ENCODE results near the gene KIAA1671. TPM values are rescaled to one million over a fixed set of nuclear protein-coding genes. Genes with fewer than 3 reads are reported as not detected.
A peak's percentile ranks its signal among the peaks of the same experiment; 100 is the strongest.

KIAA1671 gene
- total RNA-seq, 4 donors from 2014 or later = 16.2 to 35.0 (median 21.7) TPM

DNA sequence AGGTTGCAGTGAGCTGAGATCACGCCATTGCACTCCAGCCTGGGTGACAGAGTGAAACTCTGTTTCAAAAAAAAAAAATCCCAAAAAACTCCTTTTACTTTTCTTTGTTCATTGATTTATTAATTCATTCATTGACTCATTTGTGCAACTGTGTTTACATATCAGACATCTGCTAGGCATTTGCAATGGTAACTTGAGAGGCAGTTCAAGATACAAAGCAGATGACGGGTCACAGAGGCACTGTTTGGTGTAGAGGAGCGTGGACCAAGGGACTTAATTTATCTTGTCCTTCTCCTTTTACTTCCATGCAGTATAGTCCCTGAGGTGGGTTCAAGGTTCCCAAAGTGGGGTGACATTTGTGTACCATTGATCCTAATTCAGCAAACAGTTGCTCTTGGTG lies 71.4 kb downstream of the KIAA1671 start:
- intact Hi-C loops (cut with DNase I; ENCODE audit: low total_unique reads) = no loop called here
- TF ChIP-seq, protein P1, sequence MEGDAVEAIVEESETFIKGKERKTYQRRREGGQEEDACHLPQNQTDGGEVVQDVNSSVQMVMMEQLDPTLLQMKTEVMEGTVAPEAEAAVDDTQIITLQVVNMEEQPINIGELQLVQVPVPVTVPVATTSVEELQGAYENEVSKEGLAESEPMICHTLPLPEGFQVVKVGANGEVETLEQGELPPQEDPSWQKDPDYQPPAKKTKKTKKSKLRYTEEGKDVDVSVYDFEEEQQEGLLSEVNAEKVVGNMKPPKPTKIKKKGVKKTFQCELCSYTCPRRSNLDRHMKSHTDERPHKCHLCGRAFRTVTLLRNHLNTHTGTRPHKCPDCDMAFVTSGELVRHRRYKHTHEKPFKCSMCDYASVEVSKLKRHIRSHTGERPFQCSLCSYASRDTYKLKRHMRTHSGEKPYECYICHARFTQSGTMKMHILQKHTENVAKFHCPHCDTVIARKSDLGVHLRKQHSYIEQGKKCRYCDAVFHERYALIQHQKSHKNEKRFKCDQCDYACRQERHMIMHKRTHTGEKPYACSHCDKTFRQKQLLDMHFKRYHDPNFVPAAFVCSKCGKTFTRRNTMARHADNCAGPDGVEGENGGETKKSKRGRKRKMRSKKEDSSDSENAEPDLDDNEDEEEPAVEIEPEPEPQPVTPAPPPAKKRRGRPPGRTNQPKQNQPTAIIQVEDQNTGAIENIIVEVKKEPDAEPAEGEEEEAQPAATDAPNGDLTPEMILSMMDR (IDR thresholded peaks at IDR 0.05 in 4 of 5, conservative IDR thresholded peaks at IDR 0.05 in 1 of 5) = no peak
- TF ChIP-seq POLR2A (IDR thresholded peaks at IDR 0.05) = no peak
- ATAC-seq (no peak), DNase-seq (no peak)
- Histone ChIP-seq H3K4me1 (peaks cover 0 to 15% of the 10 kb centered on the region in 2 donors), H3K36me3 (no peaks in the 10 kb centered on the region), H3K27me3 (no peaks in the 10 kb centered on the region), H3K9me3 (no peaks in the 10 kb centered on the region), H3K4me3 (no peak overlapping the region), H3K27ac (no peak overlapping the region)
- in situ Hi-C loops (cut with MboI; ENCODE audit: low sequenced_read_pairs in 4 of 4) = no loop called here

GRCh38 chr22:25024895-25025294 lies 72.4 kb downstream of the KIAA1671 start:
- ATAC-seq (no peak), DNase-seq (no peak)
- no peak overlapping the region for H3K4me3 ChIP-seq
- intact Hi-C loops (cut with DNase I; ENCODE audit: low total_unique reads) = no loop called here
- H3K4me1 ChIP-seq = peaks cover 0 to 15% of the 10 kb centered on the region in 2 donors
- H3K36me3 ChIP-seq = no peaks in the 10 kb centered on the region
- H3K27ac ChIP-seq = no peak overlapping the region
- in situ Hi-C loops (cut with MboI; ENCODE audit: low sequenced_read_pairs in 4 of 4) = no loop called here
- TF ChIP-seq, protein P1 (IDR thresholded peaks at IDR 0.05 in 4 of 5, conservative IDR thresholded peaks at IDR 0.05 in 1 of 5) = no peak
- no peak for TF ChIP-seq POLR2A (IDR thresholded peaks at IDR 0.05)
- H3K9me3 ChIP-seq = no peaks in the 10 kb centered on the region
- H3K27me3 ChIP-seq = no peaks in the 10 kb centered on the region

DNA sequence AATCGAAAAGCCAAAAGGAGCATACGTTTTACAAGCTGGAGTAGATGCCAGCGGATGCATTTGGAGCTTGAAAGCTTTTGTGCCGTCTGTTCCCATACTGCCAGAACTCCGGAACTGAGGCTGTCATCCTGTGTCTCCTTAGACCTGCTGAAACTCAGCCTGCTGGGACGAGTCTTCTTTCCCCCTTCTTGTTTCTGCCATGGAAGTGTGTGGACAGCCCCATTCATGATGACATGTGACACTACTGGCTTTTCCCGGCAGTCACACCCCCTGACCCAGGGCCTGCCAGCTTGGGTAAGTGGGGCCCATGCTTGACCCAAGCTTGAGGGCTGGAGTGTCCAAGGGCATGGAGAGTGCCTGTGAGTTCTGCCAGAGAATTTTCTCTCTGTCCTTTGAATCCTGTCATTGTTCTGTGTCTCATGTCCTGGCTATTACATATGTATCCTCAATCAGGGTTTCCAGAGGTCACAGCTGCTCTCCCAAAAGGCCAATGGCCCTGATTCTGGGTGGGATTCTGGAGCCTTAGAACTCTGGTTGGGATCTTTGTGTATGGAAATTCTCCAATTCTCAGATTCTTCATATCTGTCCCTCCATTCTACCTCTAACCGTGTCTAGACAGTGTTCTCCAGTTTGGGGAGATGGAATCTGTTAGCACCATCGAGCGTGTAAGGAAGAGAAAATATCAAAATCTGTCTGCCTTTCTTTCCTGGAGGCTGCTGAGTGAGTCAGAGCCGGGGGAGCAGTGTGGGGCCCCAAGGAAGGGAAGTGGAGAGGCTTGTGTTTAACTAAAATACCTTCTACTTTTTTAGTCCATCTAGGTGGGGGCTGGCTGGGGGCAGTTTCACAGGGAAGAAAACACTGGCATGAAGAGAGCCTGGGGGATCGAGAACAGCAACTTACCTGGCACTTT lies 73.2 kb downstream of the KIAA1671 start:
- Histone ChIP-seq H3K27me3 (no peaks in the 10 kb centered on the region), H3K36me3 (no peaks in the 10 kb centered on the region), H3K4me1 (peaks cover 0 to 15% of the 10 kb centered on the region in 2 donors), H3K9me3 (no peaks in the 10 kb centered on the region), H3K27ac (peak overlapping the region; percentile 13 to 70 (median 48)), H3K4me3 (no peak overlapping the region)
- TF ChIP-seq POLR2A (IDR thresholded peaks at IDR 0.05) = no peak
- TF ChIP-seq, protein P1 (IDR thresholded peaks at IDR 0.05 in 4 of 5, conservative IDR thresholded peaks at IDR 0.05 in 1 of 5) = no peak
- intact Hi-C loops (cut with DNase I; ENCODE audit: low total_unique reads) (no loop called here), in situ Hi-C loops (cut with MboI; ENCODE audit: low sequenced_read_pairs in 4 of 4) (no loop called here)
- ATAC-seq = peak in 1 of 2 donors; percentile 24
- no peak for DNase-seq

DNA sequence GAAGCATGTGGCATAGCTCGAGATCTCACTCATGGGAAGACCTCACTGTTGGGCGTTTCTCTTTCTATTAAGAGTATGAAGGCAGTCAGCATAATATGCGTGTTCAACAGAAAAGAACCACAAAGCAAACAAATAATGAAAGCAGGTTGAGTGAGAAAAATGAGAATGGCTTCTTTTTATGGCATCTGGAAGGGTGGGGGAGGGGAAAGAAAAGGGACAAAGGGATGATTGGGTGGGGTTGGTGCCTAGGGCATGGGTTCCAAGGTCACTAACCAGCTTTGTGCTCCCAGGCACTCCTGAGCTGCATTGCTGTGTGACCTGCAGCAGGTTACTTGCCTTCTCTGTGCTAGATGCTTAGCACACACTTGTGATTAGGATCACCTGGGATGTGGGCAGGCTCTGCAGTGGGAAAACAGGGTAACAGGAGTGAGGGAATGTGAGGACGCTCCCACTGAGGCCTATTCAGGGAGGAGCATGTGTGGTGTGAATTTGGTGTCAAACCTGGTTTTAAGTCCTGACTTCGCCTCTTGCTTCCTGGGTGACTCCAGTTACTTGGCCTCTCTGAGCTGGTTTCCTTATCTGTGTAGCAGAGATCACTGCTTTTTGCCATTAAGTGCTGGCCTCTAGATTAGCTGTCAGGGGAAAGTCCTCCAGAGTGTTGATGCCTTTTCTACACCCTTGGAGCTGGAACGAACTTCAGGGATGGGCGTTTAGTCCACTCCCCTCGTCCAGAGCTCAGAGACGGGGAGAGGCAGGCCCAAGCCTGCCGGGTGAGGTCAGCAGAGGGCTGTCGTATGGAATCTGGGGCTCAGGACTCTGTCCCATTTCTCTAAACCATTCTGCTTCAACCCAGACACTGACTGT lies 74.8 kb downstream of the KIAA1671 start:
- no peaks in the 10 kb centered on the region for H3K27me3 ChIP-seq
- intact Hi-C loops (cut with DNase I; ENCODE audit: low total_unique reads) = no loop called here
- H3K4me1 ChIP-seq = peaks cover 0 to 12% of the 10 kb centered on the region in 2 donors
- H3K4me3 ChIP-seq = no peak overlapping the region
- ATAC-seq (no peak), DNase-seq (no peak)
- in situ Hi-C loops (cut with MboI; ENCODE audit: low sequenced_read_pairs in 4 of 4) = no loop called here
- H3K36me3 ChIP-seq = no peaks in the 10 kb centered on the region
- no peaks in the 10 kb centered on the region for H3K9me3 ChIP-seq
- H3K27ac ChIP-seq = peak overlapping the region in 1 of 4 donors; percentile 70
- TF ChIP-seq, protein P1 (IDR thresholded peaks at IDR 0.05 in 4 of 5, conservative IDR thresholded peaks at IDR 0.05 in 1 of 5) = no peak
- TF ChIP-seq POLR2A (IDR thresholded peaks at IDR 0.05) = no peak
